Astrocyte (in vitro differentiated cells and primary cell): Measurements from ENCODE around the gene SPINK14.

ENCODE experiments used
- EZH2 ChIP-seq: IDR thresholded peaks from 2 replicates; pipeline ENCODE4 v1.6.1; 2012; ENCODE audit warnings: mild to moderate bottlenecking, low read length, inconsistent platforms; ENCODE audit not compliant: insufficient read depth
- TF ChIP-seq, protein P1 (sequence below): IDR thresholded peaks from 2 replicates; pipeline ENCODE4 v1.5.1; 2011; ENCODE audit warnings: low read depth, mild to moderate bottlenecking, inconsistent platforms, low read length, moderate library complexity; ENCODE audit not compliant: insufficient read depth

DNA sequence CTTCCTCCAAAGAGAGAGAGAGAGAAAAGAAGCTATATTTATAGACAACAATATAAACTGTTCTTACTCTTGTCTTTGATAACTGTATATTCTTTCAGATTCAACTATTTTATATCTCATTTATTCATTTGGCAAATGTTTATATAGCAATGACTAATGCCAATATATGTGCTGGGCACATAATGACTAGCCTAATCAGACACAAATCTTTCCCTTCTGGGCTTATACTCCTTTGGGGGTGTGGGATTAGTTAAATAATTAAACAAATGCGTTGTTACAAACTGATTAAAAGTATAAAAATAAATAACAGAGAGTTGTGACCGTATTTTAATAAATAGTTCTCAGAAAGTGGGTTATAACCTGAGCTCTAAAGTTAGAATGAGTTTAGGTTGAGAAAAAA lies 4.0 kb downstream of the SPINK14 start:
- TF ChIP-seq, protein P1, sequence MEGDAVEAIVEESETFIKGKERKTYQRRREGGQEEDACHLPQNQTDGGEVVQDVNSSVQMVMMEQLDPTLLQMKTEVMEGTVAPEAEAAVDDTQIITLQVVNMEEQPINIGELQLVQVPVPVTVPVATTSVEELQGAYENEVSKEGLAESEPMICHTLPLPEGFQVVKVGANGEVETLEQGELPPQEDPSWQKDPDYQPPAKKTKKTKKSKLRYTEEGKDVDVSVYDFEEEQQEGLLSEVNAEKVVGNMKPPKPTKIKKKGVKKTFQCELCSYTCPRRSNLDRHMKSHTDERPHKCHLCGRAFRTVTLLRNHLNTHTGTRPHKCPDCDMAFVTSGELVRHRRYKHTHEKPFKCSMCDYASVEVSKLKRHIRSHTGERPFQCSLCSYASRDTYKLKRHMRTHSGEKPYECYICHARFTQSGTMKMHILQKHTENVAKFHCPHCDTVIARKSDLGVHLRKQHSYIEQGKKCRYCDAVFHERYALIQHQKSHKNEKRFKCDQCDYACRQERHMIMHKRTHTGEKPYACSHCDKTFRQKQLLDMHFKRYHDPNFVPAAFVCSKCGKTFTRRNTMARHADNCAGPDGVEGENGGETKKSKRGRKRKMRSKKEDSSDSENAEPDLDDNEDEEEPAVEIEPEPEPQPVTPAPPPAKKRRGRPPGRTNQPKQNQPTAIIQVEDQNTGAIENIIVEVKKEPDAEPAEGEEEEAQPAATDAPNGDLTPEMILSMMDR, result no peak
- TF ChIP-seq EZH2, result no peak
